Tibial nerve (tissue), 4 donors: ENCODE data around the gene GBGT1. TPM values are rescaled to one million over a fixed set of nuclear protein-coding genes. Genes with fewer than 3 reads are reported as not detected.

Experiments
- DNase-seq, 2 donors: peaks; one replicate each; pipeline ENCODE4 v3.0.0-alpha.2; 2019; ENCODE audit warnings: low spot score in 2 of 2
- H3K27ac ChIP-seq, 4 donors: fragments of 200-600 bp; sonication (generic) in 3 of 4; one replicate each; pipeline ENCODE4 v1.5.1; 2017 to 2019; ENCODE audit warnings: mild to moderate bottlenecking in 1 of 4
- H3K27me3 ChIP-seq, 2 donors: fragments of 200-600 bp; sonication (generic) in 1 of 2; one replicate each; pipeline versions ENCODE4 v1.5.1 to v1.6.0; 2017 to 2019
- H3K36me3 ChIP-seq, 3 donors: fragments of 200-600 bp; sonication (generic); one replicate each; pipeline ENCODE4 v1.5.1; 2018 to 2019
- H3K4me1 ChIP-seq, 4 donors: fragments of 200-600 bp; sonication (generic) in 3 of 4; one replicate each; pipeline ENCODE4 v1.5.1; 2017 to 2019
- H3K4me3 ChIP-seq, 4 donors: fragments of 200-600 bp; sonication (generic) in 3 of 4; one replicate each; pipeline ENCODE4 v1.5.1; 2017 to 2019; ENCODE audit warnings: mild to moderate bottlenecking in 1 of 4, moderate library complexity in 1 of 4
- H3K9me3 ChIP-seq, 4 donors: fragments of 200-600 bp; sonication (generic) in 3 of 4; one replicate each; pipeline ENCODE4 v1.5.1; 2017 to 2019
- CTCF ChIP-seq, 5 experiments: fragments of 200-600 bp in 3 of 5; fragments of 450-650 bp in 2 of 5; sonication (generic) in 3 of 5; IDR thresholded peaks; one replicate each; pipeline ENCODE4 v1.5.1; 2016 to 2019; ENCODE audit warnings: antibody characterized with exemption in 5 of 5, mild to moderate bottlenecking in 3 of 5, moderate library complexity in 2 of 5
- EP300 ChIP-seq, 2 donors: sonication (generic); formaldehyde crosslinking; IDR thresholded peaks; one replicate each; pipeline ENCODE4 v1.6.1; 2017; ENCODE audit warnings: antibody characterized with exemption in 2 of 2, mild to moderate bottlenecking in 1 of 2
- POLR2A ChIP-seq, 2 donors: fragments of 450-650 bp; IDR thresholded peaks; one replicate each; pipeline ENCODE4 v1.6.1; 2017; ENCODE audit warnings: antibody characterized with exemption in 2 of 2, mild to moderate bottlenecking in 2 of 2, moderate library complexity in 2 of 2
- WGBS, 2 donors: methylation state at CpG; one replicate each; pipeline ENCODE4 v1.1.5; 2018; 5-methylcytosine and 5-hydroxymethylcytosine counted together
- total RNA-seq, 4 donors: library from RNA; depleted of rRNA; stranded (reverse); fragments of >200 nt; gene quantifications; one replicate each; pipeline ENCODE4 v1.1.0, GENCODE V29; 2016

GBGT1 gene
- total RNA-seq, 4 donors from 2014 or later, result 15.3 to 63.3 (median 36.8) TPM

DNA sequence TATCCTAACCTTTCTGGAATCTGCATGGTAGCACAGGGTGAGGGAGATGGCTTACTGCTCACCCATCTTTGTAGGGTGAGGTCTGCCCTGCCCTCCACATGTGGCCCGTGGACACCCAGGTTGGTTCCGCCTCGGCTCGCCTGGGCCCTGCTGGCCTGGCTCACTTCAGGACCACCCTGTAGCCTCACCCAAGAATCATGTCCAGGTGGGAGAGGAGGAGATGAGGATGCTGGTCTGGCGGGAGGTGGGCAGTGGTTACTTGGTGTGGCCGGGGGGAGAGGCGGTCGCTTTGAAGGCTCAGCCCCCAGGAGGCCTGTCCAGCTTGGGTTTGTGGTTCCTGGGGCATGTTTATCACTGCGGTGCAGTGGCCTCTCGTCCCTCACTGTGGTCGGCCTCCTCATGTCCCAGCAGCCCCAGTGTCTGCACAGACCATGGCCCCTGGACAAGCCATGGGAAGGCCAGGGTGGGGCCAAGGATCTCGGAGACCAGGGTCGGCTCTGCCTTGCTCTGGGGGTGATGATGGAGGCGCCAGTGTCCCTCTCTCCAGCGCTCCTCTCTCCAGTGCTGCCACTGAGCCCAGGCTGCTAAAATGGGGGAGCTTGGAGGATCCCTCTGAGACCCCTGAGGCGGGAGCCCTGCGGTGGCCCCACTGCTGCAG, 40.8 kb upstream of the GBGT1 start:
- Histone ChIP-seq H3K27me3 (peaks cover 0 to 8% of the 10 kb centered on the region in 2 donors), H3K36me3 (no peaks in the 10 kb centered on the region), H3K4me1 (no peaks in the 10 kb centered on the region), H3K4me3 (no peak overlapping the region), H3K27ac (no peak overlapping the region), H3K9me3 (no peaks in the 10 kb centered on the region)
- 86 to 88% methylated on average over 12 to 15 of the region's 17 CpGs for whole genome bisulfite sequencing, 2 donors
- DNase-seq, result no peak
- TF ChIP-seq CTCF (IDR thresholded peaks at IDR 0.05) (no peak), EP300 (IDR thresholded peaks at IDR 0.05) (no peak)

- no peak for TF ChIP-seq EP300 (IDR thresholded peaks at IDR 0.05)
- TF ChIP-seq POLR2A (IDR thresholded peaks at IDR 0.05), result no peak
- no peak for TF ChIP-seq CTCF (IDR thresholded peaks at IDR 0.05)
- no peak for DNase-seq
- Histone ChIP-seq H3K27me3 (peaks cover 0 to 8% of the 10 kb centered on the region in 2 donors), H3K9me3 (no peaks in the 10 kb centered on the region), H3K4me3 (no peak overlapping the region), H3K4me1 (no peaks in the 10 kb centered on the region), H3K27ac (no peak overlapping the region), H3K36me3 (no peaks in the 10 kb centered on the region)
- WGBS, 2 donors, result 79 to 80% methylated on average over 10 of the region's 10 CpGs
Observed at GRCh38 chr9:133203506-133204075, 39.9 kb upstream of the GBGT1 start.

DNA sequence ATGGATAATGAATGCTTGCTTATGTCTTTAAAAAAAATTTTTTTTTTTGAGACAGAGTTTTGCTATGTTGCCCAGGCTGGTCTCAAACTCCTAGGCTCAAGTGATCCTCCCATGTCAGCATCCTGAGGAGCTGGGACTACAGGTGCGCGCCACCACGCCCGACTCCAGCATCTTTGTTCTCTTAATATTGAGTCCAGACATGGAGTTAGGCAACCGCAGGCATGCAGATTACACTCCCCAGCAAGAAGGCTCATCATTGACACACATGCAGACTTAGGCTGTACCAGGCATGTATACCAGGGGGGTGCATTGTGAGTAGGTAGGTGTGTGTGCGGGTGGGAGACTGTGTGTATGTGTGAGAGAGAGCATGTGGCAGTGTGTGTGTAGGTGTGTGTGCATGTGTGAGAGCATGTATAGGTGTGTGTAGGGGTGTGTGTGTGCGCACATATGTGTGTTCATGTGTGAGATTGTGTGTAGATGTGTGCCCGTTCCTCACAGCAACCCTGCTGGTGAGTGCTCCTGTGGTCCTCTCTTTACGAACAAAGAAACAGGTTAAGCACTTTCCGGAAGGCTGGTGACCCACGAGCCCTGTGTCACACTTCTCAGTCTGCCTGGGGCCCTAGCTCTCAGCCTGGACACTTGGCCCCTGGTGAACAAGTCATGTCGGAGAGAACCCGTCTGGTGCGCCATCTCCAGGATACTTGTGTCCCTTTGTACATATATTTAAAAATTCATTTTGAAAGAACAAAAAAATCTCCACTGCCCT, 39.2 kb upstream of the GBGT1 start:
- Histone ChIP-seq H3K27me3 (peaks cover 0 to 8% of the 10 kb centered on the region in 2 donors), H3K4me1 (no peaks in the 10 kb centered on the region), H3K36me3 (no peaks in the 10 kb centered on the region), H3K27ac (no peak overlapping the region), H3K9me3 (no peaks in the 10 kb centered on the region), H3K4me3 (no peak overlapping the region)
- 80 to 87% methylated on average over 14 of the region's 14 CpGs for WGBS, 2 donors
- no peak for DNase-seq
- TF ChIP-seq POLR2A (IDR thresholded peaks at IDR 0.05) (no peak), CTCF (IDR thresholded peaks at IDR 0.05) (no peak), EP300 (IDR thresholded peaks at IDR 0.05) (no peak)

DNA sequence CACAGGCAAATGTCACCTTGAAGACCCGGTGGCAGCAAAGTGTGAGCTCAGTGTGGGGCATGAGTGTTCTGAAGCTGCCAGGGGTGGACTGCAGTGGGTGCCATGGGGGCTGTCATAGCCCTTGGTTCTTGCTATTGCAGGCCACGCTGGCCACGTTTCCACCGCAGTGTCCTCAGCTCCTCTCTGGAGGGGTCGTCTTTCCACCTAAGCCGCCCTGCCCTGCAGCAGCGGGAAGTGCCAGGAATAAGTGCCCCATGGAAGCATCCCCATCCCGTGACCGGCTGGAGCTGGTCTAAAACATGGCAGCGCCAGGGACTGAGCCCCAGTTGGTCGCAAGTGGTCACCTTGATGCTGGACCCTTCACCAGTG, 38.4 kb upstream of the GBGT1 start:
- WGBS, 2 donors, result 82 to 86% methylated on average over 11 of the region's 11 CpGs
- no peaks in the 10 kb centered on the region for H3K9me3 ChIP-seq
- no peaks in the 10 kb centered on the region for H3K36me3 ChIP-seq
- H3K4me1 ChIP-seq, result no peaks in the 10 kb centered on the region
- no peak for DNase-seq
- H3K27ac ChIP-seq, result no peak overlapping the region
- no peak for TF ChIP-seq EP300 (IDR thresholded peaks at IDR 0.05)
- no peak for TF ChIP-seq CTCF (IDR thresholded peaks at IDR 0.05)
- TF ChIP-seq POLR2A (IDR thresholded peaks at IDR 0.05), result no peak
- H3K27me3 ChIP-seq, result peaks cover 0 to 8% of the 10 kb centered on the region in 2 donors
- no peak overlapping the region for H3K4me3 ChIP-seq
